Measurements from ENCODE around the gene DCC.

DNA sequence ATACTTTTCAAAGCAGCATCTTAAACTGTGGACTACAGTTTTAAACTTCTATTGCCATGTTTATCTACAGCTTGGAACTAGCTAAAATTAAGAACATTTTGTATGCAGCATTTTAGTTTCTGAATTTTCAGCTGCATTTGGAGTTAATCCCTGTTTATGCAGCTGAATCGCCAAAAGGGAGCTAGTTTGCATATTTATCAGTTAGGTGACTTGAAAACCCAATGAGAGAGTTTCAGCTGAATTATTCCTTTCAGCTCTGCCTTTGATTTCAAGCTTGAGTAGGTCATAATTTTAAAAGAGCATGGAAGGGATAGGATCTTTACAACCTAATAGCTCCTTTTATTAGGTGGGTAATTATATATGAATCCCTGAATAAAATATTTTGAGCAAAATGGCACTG lies 1191.9 kb downstream of the DCC start:
- TF ChIP-seq POLR2A (IDR thresholded peaks at IDR 0.05; ENCODE audit: low read length) = no peak
- no peak for TF ChIP-seq GATA1 (IDR thresholded peaks at IDR 0.05; ENCODE audit: low read depth, low read length)
